ENCODE data around the gene IFFO2. TPM values are rescaled to one million over a fixed set of nuclear protein-coding genes. Genes with fewer than 3 reads are reported as not detected.

The IFFO2 gene
- total RNA-seq, 2 donors from 2014 or later: 99.8 to 119 TPM

DNA sequence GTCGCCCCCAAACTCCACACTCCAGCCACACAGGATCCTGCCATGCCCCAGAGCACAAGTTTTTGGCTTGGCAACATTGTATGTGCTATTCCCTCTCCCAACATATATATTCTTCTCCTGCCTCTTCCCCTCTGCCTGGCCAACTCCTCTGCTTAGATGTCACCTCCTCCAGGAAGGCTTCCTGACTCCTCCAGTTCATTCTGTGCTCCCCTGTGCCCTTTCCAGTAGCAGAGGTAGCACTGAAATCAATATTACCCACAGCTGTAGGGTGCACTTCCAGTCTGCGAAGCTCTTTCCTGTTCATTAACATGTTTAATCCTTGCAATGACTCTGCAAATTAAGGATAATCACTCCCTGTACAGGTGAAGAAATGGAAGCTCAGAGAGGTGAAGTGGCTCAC, 75.3 kb downstream of the IFFO2 start:
- DNase-seq (no peak), ATAC-seq (no peak)
- no peaks in the 10 kb centered on the region for H3K27me3 Mint-ChIP-seq
- H3K9me3 ChIP-seq (ENCODE audit: control insufficient read depth, low read length, poor library complexity, severe bottlenecking): no peaks in the 10 kb centered on the region
- no peaks in the 10 kb centered on the region for H3K36me3 Mint-ChIP-seq (ENCODE audit: low read depth)
- H3K4me3 Mint-ChIP-seq: no peak overlapping the region
- no peaks in the 10 kb centered on the region for H3K4me1 Mint-ChIP-seq
- H3K27ac Mint-ChIP-seq: no peak overlapping the region

DNA sequence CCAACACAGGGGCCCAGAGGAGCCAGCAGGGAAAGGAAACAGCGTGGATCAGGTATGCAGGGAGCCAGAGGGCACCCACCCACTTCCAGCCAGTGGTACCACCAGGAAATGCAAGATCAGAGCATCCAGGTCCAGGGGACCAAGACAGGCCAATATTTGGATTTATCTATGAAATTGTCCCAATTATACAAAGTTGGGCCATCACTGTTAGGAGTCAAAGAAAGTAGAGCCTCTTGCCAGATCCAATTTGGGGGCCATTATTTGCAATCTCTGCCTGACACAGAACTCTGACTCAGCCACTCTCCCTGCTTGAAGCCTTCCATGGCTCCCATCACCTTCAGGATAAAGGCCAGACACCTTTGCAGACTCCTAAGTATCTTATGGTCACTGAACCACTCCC, 75.9 kb downstream of the IFFO2 start:
- no peak for DNase-seq

DNA sequence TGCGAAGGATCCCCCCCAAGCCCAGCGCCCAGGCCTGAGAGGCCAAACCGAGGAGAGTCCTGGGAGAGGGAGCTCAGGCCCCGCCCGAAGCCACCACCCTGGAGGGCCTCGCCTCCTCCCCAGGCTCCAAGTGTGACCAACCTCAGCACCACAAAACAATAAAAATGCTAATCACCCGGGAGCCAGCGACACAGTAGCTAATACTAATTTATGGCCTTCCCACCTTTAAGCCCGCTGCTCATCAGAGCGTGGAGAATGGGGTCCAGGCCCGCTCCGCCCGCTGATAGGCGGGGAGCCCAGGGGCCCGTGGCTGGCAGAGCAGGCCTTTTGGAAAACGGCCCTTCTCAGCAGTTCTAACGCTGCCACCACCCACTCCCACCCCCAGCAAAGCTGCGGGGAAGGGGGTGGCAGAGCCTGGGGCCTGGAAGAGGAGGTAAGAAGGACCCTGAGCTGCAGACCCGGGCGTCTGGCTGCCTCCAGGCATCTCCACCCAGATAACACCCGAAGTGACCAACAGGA, 76.6 kb downstream of the IFFO2 start:
- no peak for ATAC-seq
- no peaks in the 10 kb centered on the region for H3K36me3 Mint-ChIP-seq (ENCODE audit: low read depth)
- H3K4me1 Mint-ChIP-seq: no peaks in the 10 kb centered on the region

More for the DNA sequence above, 75.9 kb downstream of the IFFO2 start:
- ATAC-seq: no peak
- no peak overlapping the region for H3K4me3 Mint-ChIP-seq
- H3K36me3 Mint-ChIP-seq (ENCODE audit: low read depth): no peaks in the 10 kb centered on the region
- no peaks in the 10 kb centered on the region for H3K9me3 ChIP-seq (ENCODE audit: control insufficient read depth, low read length, poor library complexity, severe bottlenecking)
- H3K4me1 Mint-ChIP-seq: no peaks in the 10 kb centered on the region
- H3K27me3 Mint-ChIP-seq: no peaks in the 10 kb centered on the region
- H3K27ac Mint-ChIP-seq: no peak overlapping the region

DNA sequence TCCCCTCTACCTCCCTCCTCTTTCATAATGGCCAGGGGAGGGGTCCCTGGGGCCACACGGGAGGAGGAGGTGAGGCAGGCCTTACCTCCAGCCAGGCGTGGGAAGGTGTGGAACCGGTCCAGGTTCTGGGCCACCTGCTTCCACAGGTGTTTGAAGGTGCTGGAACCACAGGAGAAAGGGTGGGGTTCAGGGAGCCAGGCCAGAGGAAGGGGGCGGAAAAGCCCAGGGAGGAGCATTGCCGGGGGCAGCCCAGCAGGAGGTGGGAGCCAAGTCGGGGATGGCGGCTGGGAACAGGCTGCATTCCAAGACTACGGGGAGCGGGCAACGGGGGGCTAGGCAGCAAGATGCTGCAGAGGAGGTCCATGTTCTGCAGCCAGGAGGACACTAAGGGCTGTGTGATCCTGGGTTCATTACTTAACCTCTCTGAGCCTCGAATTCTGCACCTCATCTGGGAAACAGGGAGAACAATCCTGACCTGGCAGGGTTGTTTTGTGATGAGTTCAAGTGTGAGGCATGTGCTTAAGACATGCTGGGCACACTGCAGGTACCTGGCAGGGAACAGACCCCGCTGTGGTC, 77.2 kb downstream of the IFFO2 start:
- ATAC-seq (no peak), DNase-seq (no peak)
- no peak overlapping the region for H3K4me3 Mint-ChIP-seq
- H3K27ac Mint-ChIP-seq: no peak overlapping the region
- no peaks in the 10 kb centered on the region for H3K27me3 Mint-ChIP-seq
- no peaks in the 10 kb centered on the region for H3K36me3 Mint-ChIP-seq (ENCODE audit: low read depth)
- H3K9me3 ChIP-seq (ENCODE audit: control insufficient read depth, low read length, poor library complexity, severe bottlenecking): no peaks in the 10 kb centered on the region
- no peaks in the 10 kb centered on the region for H3K4me1 Mint-ChIP-seq

More for the DNA sequence above, 76.6 kb downstream of the IFFO2 start:
- H3K27me3 Mint-ChIP-seq: no peaks in the 10 kb centered on the region
- no peak for DNase-seq
- H3K27ac Mint-ChIP-seq: no peak overlapping the region
- no peak overlapping the region for H3K4me3 Mint-ChIP-seq
- H3K9me3 ChIP-seq (ENCODE audit: control insufficient read depth, low read length, poor library complexity, severe bottlenecking): no peaks in the 10 kb centered on the region

DNA sequence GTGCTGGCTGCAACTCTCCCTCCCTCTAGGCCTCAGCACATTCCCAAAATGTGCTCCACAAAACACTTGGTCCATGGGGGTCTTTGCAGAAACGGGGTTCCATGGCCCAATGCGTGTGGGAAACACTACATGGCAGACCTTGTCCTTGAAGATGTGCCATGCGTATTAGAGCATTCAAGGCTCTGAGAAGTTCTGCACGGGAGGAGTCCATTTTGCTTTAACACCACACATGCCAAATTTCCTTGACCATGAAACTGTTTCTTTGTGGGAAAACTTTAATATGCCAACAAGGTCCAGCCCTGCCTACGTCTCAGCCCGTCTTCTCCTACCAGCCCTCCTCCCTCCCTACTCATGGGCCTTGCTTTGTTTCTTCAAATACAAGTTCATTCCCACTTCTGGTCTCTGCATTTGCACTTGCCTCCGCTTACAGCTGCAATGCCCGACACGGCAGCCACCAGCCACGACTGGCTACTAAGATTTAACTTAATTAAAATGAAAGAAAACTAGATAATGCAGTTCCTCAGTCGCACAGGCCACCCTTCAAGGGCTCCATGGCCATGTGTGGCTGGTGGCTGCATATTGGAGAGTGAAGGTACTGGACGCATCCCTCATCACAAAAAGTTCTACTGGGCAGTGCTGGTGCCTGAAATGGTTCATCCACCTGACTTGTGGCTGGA, 77.8 kb downstream of the IFFO2 start:
- H3K4me3 Mint-ChIP-seq: no peak overlapping the region
- ATAC-seq: no peak
- no peaks in the 10 kb centered on the region for H3K9me3 ChIP-seq (ENCODE audit: control insufficient read depth, low read length, poor library complexity, severe bottlenecking)

DNA sequence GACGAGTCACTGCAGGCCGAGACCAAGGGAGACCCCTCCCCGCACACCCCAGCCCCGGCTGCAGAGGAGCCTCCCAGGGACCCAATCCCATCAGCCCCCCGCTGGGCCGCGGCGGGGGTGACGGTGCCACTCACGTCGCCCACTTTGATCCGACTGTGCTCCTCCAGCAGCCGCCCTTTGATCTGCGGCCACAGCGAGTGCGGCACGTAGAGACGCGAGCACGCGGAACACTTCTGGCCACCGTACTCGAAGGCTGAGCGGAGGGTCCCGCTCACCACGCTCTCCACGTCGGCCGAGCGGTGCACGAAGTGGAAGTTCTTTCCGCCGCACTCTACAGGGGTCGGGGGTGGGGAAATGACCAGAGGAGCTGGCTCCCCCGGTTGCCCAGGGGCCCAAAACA, 79.2 kb downstream of the IFFO2 start:
- H3K9me3 ChIP-seq (ENCODE audit: control insufficient read depth, low read length, poor library complexity, severe bottlenecking): no peaks in the 10 kb centered on the region
- H3K36me3 Mint-ChIP-seq (ENCODE audit: low read depth): no peaks in the 10 kb centered on the region
- DNase-seq (no peak), ATAC-seq (no peak)
- H3K4me3 Mint-ChIP-seq: no peak overlapping the region
- H3K27ac Mint-ChIP-seq: no peak overlapping the region
- no peaks in the 10 kb centered on the region for H3K4me1 Mint-ChIP-seq
- H3K27me3 Mint-ChIP-seq: no peaks in the 10 kb centered on the region

More for the DNA sequence above, 77.8 kb downstream of the IFFO2 start:
- Mint-ChIP-seq H3K4me1 (no peaks in the 10 kb centered on the region), H3K36me3 (ENCODE audit: low read depth) (no peaks in the 10 kb centered on the region), H3K27ac (no peak overlapping the region), H3K27me3 (no peaks in the 10 kb centered on the region)
- no peak for DNase-seq

DNA sequence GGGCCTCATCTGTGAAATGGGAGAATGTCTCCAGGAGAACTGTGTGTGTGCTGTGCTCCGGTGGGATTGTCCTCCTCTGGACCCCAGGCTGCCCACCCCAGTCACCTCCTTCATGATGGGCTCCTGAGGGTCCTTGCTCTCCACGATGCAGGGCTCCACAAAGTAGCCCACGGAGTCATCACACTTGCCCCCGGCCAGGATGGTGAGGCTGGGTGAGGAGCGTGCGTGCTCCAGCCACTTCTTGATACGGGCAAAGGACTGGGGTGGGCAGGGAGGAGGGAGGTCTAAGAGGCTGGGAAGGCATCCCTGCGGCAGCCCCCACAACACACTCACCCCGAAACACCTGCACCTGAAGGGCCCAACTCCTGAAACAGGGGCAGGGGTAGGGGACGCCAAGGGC, 80.3 kb downstream of the IFFO2 start:
- H3K9me3 ChIP-seq (ENCODE audit: control insufficient read depth, low read length, poor library complexity, severe bottlenecking): no peaks in the 10 kb centered on the region
- H3K27ac Mint-ChIP-seq: no peak overlapping the region
- no peaks in the 10 kb centered on the region for H3K36me3 Mint-ChIP-seq (ENCODE audit: low read depth)
- ATAC-seq (no peak), DNase-seq (no peak)
- H3K27me3 Mint-ChIP-seq: no peaks in the 10 kb centered on the region
- H3K4me1 Mint-ChIP-seq: no peaks in the 10 kb centered on the region
- no peak overlapping the region for H3K4me3 Mint-ChIP-seq

DNA sequence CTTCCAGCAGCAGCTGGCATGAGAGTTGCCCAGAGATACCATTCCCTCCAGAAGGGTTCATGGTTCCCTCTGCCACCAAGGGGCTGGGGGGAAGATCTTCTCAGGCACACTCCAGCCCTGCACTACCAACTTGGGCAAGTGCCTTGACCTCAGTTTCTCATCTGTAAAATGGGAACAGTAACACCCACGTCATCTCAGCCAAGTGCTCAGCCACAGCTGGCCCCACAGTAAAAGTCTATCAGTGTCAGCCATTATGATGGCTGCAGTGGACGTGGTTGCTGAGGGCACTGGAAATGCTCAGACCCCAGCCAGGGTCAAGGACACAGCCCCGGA, 80.7 kb downstream of the IFFO2 start:
- no peaks in the 10 kb centered on the region for H3K27me3 Mint-ChIP-seq
- no peak overlapping the region for H3K27ac Mint-ChIP-seq

DNA sequence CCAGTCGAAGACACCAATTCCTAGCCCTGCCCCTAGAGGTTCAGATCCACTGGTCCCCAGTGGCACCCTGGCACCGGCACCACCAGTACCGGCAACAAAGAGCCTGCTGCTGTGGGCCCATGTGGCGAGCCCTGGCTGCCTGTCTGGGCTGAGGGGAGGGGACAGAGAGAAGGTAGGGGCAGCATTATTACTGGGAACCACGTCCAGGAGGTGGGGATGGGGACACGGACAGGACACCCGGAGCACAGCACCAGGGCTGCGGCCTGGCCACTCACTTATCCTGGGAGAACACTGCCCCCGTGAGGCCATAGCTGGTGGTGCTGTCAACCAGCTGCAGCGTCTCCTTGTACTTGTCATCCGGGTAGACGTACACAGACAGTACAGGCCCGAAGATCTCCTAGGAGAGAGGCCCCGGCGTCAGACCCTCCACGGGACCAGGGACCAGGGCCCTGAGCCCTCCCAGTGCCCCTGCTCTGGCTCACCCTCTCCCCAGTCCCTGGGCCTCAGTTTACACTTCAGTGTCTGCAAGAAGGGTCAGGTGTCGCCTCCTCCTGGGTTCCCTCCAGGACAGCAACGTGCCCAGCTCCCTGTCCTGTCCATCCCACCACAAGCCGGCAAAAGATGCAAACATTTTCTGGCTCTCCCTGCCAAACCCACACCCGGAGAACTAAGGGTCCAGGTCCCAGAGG, 81.2 kb downstream of the IFFO2 start:
- H3K27ac Mint-ChIP-seq: no peak overlapping the region
- no peaks in the 10 kb centered on the region for H3K4me1 Mint-ChIP-seq
- H3K9me3 ChIP-seq (ENCODE audit: control insufficient read depth, low read length, poor library complexity, severe bottlenecking): no peaks in the 10 kb centered on the region
- DNase-seq: peak; percentile 38 to 59 (median 45)
- ATAC-seq: peak; percentile 73
- H3K27me3 Mint-ChIP-seq: no peaks in the 10 kb centered on the region
- no peaks in the 10 kb centered on the region for H3K36me3 Mint-ChIP-seq (ENCODE audit: low read depth)
- H3K4me3 Mint-ChIP-seq: no peak overlapping the region

More for the DNA sequence above, 80.7 kb downstream of the IFFO2 start:
- Mint-ChIP-seq H3K36me3 (ENCODE audit: low read depth) (no peaks in the 10 kb centered on the region), H3K4me3 (no peak overlapping the region), H3K4me1 (no peaks in the 10 kb centered on the region)
- DNase-seq (no peak), ATAC-seq (no peak)
- no peaks in the 10 kb centered on the region for H3K9me3 ChIP-seq (ENCODE audit: control insufficient read depth, low read length, poor library complexity, severe bottlenecking)

DNA sequence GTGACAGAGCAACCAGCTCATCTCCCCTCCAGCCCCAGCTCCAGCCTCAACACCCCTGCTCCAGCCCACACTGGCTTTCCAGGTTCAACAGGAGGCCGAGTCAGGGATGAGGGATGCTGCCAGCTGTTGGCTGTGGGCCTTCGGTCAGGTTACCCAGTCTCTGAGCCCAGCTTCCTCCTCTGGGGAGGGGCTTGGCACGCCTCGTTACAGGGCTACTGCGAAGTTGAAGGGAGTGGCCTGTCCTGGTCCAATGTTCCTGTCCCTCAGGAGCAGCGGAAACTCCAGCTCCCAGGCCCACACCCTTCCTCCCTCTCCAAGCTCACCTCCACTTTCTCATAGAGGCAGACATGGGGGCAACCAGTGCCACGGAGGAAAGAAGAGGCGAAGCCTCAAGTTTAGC, 81.9 kb downstream of the IFFO2 start:
- Mint-ChIP-seq H3K36me3 (ENCODE audit: low read depth) (no peaks in the 10 kb centered on the region), H3K4me1 (no peaks in the 10 kb centered on the region), H3K27ac (no peak overlapping the region), H3K27me3 (no peaks in the 10 kb centered on the region), H3K4me3 (no peak overlapping the region)
- DNase-seq (no peak), ATAC-seq (no peak)
- no peaks in the 10 kb centered on the region for H3K9me3 ChIP-seq (ENCODE audit: control insufficient read depth, low read length, poor library complexity, severe bottlenecking)

DNA sequence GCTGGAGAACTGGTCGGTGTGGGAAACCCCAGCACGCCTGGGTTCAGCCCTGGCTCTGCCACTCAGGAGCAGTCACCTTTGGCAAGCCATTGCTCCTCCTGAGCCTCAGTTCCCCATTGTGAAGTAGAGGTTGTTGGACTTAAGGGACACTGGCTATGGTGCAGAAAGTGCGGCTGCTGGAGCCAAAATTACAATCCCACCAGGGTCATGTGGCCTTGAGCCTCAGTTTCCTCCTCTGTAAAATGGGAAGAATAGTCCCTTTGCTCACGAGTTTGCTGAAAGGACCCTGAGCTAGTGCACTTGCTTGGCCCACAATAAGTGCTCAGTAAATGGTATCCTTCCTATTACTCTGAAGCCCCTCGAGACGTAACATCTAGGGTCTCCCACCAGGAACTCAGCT, 82.4 kb downstream of the IFFO2 start:
- Mint-ChIP-seq H3K4me1 (no peaks in the 10 kb centered on the region), H3K27me3 (peaks cover 3% of the 10 kb centered on the region), H3K27ac (no peak overlapping the region), H3K4me3 (no peak overlapping the region), H3K36me3 (ENCODE audit: low read depth) (no peaks in the 10 kb centered on the region)
- no peaks in the 10 kb centered on the region for H3K9me3 ChIP-seq (ENCODE audit: control insufficient read depth, low read length, poor library complexity, severe bottlenecking)
- ATAC-seq (no peak), DNase-seq (no peak)

DNA sequence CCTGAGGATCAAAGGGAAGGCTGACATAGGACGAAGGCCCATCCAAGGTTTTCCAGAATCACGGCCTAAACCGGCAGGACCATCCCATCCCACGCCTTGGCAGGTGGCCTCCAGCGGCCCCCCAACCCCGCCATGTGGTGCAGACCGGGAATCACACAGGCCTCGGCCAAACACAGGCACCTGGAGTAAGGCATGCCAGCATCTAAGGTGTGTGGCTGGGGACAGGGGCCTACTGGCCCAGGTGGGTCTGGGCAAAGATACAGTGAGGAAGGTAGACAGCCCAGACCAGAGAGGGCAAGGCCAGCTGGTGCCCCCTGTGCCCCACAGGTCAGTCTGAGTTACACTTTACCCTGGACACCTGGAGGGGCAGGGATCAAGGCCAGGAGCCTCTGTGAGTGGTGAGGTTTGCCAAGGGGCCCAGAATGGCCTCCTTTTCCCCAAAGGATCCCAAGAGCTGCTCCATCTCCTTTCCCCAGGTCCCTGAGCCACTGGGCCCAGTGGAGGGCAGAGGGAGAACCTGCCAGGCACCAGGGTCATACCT, 84.3 kb downstream of the IFFO2 start:
- ATAC-seq (no peak), DNase-seq (no peak)
- H3K36me3 Mint-ChIP-seq (ENCODE audit: low read depth): no peaks in the 10 kb centered on the region
- no peaks in the 10 kb centered on the region for H3K4me1 Mint-ChIP-seq
- H3K27ac Mint-ChIP-seq: no peak overlapping the region
- peaks cover 11% of the 10 kb centered on the region for H3K27me3 Mint-ChIP-seq
- H3K9me3 ChIP-seq (ENCODE audit: control insufficient read depth, low read length, poor library complexity, severe bottlenecking): no peaks in the 10 kb centered on the region
- no peak overlapping the region for H3K4me3 Mint-ChIP-seq

DNA sequence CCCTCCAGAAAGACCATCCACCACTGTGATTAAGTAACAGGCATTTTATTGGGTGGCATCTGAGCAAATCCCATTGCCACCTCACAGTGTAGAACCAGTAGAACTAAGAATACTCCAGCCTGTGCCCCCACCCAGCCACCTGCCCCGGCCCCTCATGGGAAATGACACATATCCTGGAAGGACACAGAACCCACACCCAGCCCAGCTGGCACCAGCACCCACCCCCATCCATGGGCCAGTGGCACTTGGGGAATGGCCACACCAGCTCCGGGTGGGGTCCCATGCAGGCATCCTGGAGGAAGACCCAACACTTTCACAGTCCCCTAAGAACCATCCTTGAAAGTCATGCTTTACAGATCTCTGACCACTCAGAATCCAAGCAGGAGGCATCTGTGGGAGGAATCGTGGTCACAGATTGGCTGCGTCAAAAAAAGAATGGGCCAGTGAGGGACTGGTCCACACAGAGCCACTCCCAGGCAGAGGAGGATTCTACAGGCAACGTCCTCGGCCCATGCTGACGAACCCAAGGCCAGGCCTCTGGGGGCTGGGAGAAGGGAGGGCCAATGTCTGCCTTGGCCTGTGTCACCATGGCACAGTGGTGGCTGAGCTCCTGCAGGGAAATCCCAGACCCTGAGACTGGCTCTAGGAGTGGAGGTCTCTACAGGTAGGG, 84.9 kb downstream of the IFFO2 start:
- H3K36me3 Mint-ChIP-seq (ENCODE audit: low read depth): no peaks in the 10 kb centered on the region
- ATAC-seq (no peak), DNase-seq (no peak)
- peaks cover 16% of the 10 kb centered on the region for H3K27me3 Mint-ChIP-seq
- no peaks in the 10 kb centered on the region for H3K4me1 Mint-ChIP-seq
- no peaks in the 10 kb centered on the region for H3K9me3 ChIP-seq (ENCODE audit: control insufficient read depth, low read length, poor library complexity, severe bottlenecking)
- H3K27ac Mint-ChIP-seq: no peak overlapping the region
- no peak overlapping the region for H3K4me3 Mint-ChIP-seq

Data from T-helper 17 cell (primary cell).